HepG2 (cell line): ENCODE data around the gene CYB5R3. TPM values are rescaled to one million over a fixed set of nuclear protein-coding genes. Genes with fewer than 3 reads are reported as not detected.

Experiments used
- BRCA1 ChIP-seq: sonication (generic); formaldehyde crosslinking; IDR thresholded peaks from 2 replicates; pipeline ENCODE4 v1.4.0; 2020; ENCODE audit warnings: missing genetic modification reagents
- HNRNPLL ChIP-seq: fragments of 200-400 bp; formaldehyde crosslinking; IDR thresholded peaks from 2 replicates; pipeline ENCODE4 v1.6.1; 2017; ENCODE audit warnings: mild to moderate bottlenecking, low read depth, low read length; ENCODE audit not compliant: poor library complexity, severe bottlenecking
- MAF1 ChIP-seq: sonication (generic); formaldehyde crosslinking; IDR thresholded peaks from 2 replicates; pipeline ENCODE4 v1.5.0; 2020; ENCODE audit warnings: missing genetic modification reagents, borderline replicate concordance
- MLX ChIP-seq: IDR thresholded peaks from 2 replicates; pipeline ENCODE4 v1.6.1; 2016
- MXD3 ChIP-seq: IDR thresholded peaks from 2 replicates; pipeline ENCODE4 v1.6.1; 2016; ENCODE audit warnings: mild to moderate bottlenecking, missing biosample characterization, missing genetic modification reagents
- MYC ChIP-seq: sonication (generic); formaldehyde crosslinking; IDR thresholded peaks from 2 replicates; pipeline ENCODE4 v1.9.0; 2021; ENCODE audit warnings: missing genetic modification reagents, borderline replicate concordance
- NCOA1 ChIP-seq: sonication (generic); formaldehyde crosslinking; IDR thresholded peaks from 2 replicates; pipeline ENCODE4 v1.9.0; 2021; ENCODE audit warnings: missing genetic modification reagents
- POLR2G ChIP-seq: fragments of 200-400 bp; formaldehyde crosslinking; IDR thresholded peaks from 2 replicates; pipeline ENCODE4 v1.6.1; 2018; ENCODE audit warnings: mild to moderate bottlenecking, low read depth, low read length, moderate library complexity
- ZGPAT ChIP-seq: IDR thresholded peaks from 2 replicates; pipeline ENCODE4 v1.6.1; 2016; ENCODE audit warnings: mild to moderate bottlenecking
- ZNF280B ChIP-seq: sonication (generic); formaldehyde crosslinking; IDR thresholded peaks from 2 replicates; pipeline ENCODE4 v1.5.0; 2020; ENCODE audit warnings: missing genetic modification reagents, mild to moderate bottlenecking, borderline replicate concordance
- ZNF609 ChIP-seq: sonication (generic); formaldehyde crosslinking; IDR thresholded peaks from 2 replicates; pipeline ENCODE4 v1.4.0; 2020; ENCODE audit warnings: mild to moderate bottlenecking, missing genetic modification reagents, borderline replicate concordance
- ZNF644 ChIP-seq: IDR thresholded peaks from 2 replicates; pipeline ENCODE4 v1.6.1; 2016; ENCODE audit warnings: low read depth
- ZNF784 ChIP-seq: sonication (generic); formaldehyde crosslinking; IDR thresholded peaks from 2 replicates; pipeline ENCODE4 v1.5.1; 2020; ENCODE audit warnings: missing genetic modification reagents, mild to moderate bottlenecking, borderline replicate concordance
- ZZZ3 ChIP-seq: sonication (generic); formaldehyde crosslinking; IDR thresholded peaks from 2 replicates; pipeline ENCODE4 v1.4.0; 2020; ENCODE audit warnings: missing genetic modification reagents, mild to moderate bottlenecking, borderline replicate concordance
- polyA plus RNA-seq, 8 experiments: library from polyadenylated mRNA; depleted of rRNA in 3 of 8; stranded (reverse) in 7 of 8; unstranded in 1 of 8; fragments of >200 nt; fragmentation: Illumina TruSeq in 4 of 8; extraction: Trizol in 4 of 8; gene quantifications; 2 replicates each; pipeline versions ENCODE4 v1.2.1 to v1.2.3, GENCODE V29; 2011 to 2016; ENCODE audit warnings: low read depth in 4 of 8, missing spikeins in 1 of 8, mixed read lengths in 1 of 8; ENCODE audit not compliant: insufficient read depth in 1 of 8
- total RNA-seq, 5 experiments: library from RNA; depleted of rRNA; stranded (reverse); fragments of >200 nt; fragmentation: Illumina TruSeq; extraction: Trizol; gene quantifications; 2 replicates each; pipeline ENCODE4 v1.2.3, GENCODE V29; 2016; ENCODE audit warnings: low read depth in 1 of 5

The CYB5R3 gene
- total and polyA plus RNA-seq, 2 of the 13 experiments (the other 11 are each of a cell fraction or from before 2014, with no cell fraction given) = 32.4 to 305 TPM

GRCh38 chr22:42581762-42582716 is 67.2 kb downstream of the CYB5R3 start (continued):
- TF ChIP-seq ZNF609 (CRISPR knock-in tag) (no peak), BRCA1 (CRISPR knock-in tag) (no peak), MLX (no peak), POLR2G (peak; percentile 80), MXD3 (CRISPR knock-in tag) (peak; percentile 52; the same call in 1 of the 2 replicates), MAF1 (CRISPR knock-in tag) (no peak), NCOA1 (CRISPR knock-in tag) (no peak), ZNF644 (CRISPR knock-in tag) (no peak), MYC (CRISPR knock-in tag) (peak; percentile 50; the same call in 1 of the 2 replicates), ZGPAT (peak; percentile 47; the same call in 1 of the 2 replicates), ZNF280B (CRISPR knock-in tag) (no peak), ZNF784 (no peak), HNRNPLL (peak; percentile 22), ZZZ3 (CRISPR knock-in tag) (no peak)
